ENCODE results near the gene DHRSX. TPM values are rescaled to one million over a fixed set of nuclear protein-coding genes. Genes with fewer than 3 reads are reported as not detected.

Gene DHRSX
- total and polyA plus RNA-seq, 2 of the 8 experiments (the other 6 are each of a cell fraction or from before 2014, with no cell fraction given) = 35.1 to 43.4 TPM

DNA sequence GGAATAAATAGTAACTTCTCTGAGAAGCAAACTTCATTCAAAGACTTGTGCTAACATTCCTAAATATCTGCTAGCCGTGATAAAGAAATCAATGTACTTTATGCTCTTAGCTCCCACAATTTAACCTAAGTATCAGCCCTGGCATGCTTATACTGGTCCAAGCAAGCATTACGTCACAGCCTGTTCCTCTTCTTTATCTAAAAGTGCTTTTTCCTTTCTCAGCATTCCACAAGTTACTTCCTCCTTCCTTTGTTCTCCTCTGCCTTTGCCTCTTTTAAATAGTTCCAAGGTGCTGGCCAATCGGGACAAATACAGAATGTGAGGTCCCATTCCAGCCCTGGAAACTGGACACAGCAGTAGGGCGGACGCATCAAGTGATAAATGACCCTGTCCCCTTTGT is 249.6 kb downstream of the DHRSX start (continued):
- no peak for TF ChIP-seq HDAC2 (IDR thresholded peaks at IDR 0.05; ENCODE audit: borderline replicate concordance in 1 of 2, low read depth in 2 of 2, low read length in 2 of 2)
- TF ChIP-seq, protein P1, sequence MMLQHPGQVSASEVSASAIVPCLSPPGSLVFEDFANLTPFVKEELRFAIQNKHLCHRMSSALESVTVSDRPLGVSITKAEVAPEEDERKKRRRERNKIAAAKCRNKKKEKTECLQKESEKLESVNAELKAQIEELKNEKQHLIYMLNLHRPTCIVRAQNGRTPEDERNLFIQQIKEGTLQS (IDR thresholded peaks at IDR 0.05; ENCODE audit: insufficient read depth, low read depth, low read length) = no peak
- TF ChIP-seq KDM5A (IDR thresholded peaks at IDR 0.05; ENCODE audit: low read length) = no peak
